GM21723 (cell line): ENCODE data around the gene TBK1.

Experiments
- ATAC-seq: cut with Tn5 transposase; IDR thresholded peaks from one replicate; pipeline ENCODE4 v1.9.1; 2021; ENCODE audit warnings: mild to moderate bottlenecking, moderate library complexity; ENCODE audit not compliant: unreplicated experiment

Gene TBK1

GRCh38 chr12:64451687-64452558, at the start of gene TBK1:
Gene TBK1, plus strand, starts transcription at chr12:64452120. Its CDS starts 3,751 bp downstream, at chr12:64455871.
- ATAC-seq = peak; percentile 87

- no peak for ATAC-seq
These were observed 49.7 kb upstream of the TBK1 start for GRCh38 chr12:64402181-64402580.

GRCh38 chr12:64403707-64404469, 48.0 kb upstream of the TBK1 start, which contains the start of gene XPOT:
Gene XPOT, plus strand, starts transcription at chr12:64404392. Its CDS starts 5,644 bp downstream, at chr12:64410036.
- peak; percentile 96 for ATAC-seq

GRCh38 chr12:64404470-64405256, 47.3 kb upstream of the TBK1 start:
- peak; percentile 41 for ATAC-seq

- ATAC-seq = no peak
These were observed 44.3 kb upstream of the TBK1 start for GRCh38 chr12:64407342-64408223.

GRCh38 chr12:64411427-64411826, 40.5 kb upstream of the TBK1 start:
- no peak for ATAC-seq

- ATAC-seq = no peak
These were observed 39.5 kb upstream of the TBK1 start for GRCh38 chr12:64412459-64412858.

GRCh38 chr12:64413884-64414283, 38.0 kb upstream of the TBK1 start:
- no peak for ATAC-seq

GRCh38 chr12:64418209-64418608, 33.7 kb upstream of the TBK1 start:
- ATAC-seq = no peak

- ATAC-seq = no peak
These were observed 32.2 kb upstream of the TBK1 start for GRCh38 chr12:64419696-64420095.

- no peak for ATAC-seq
These were observed 23.9 kb upstream of the TBK1 start for GRCh38 chr12:64427988-64428387.

GRCh38 chr12:64428956-64429355, 23.0 kb upstream of the TBK1 start:
- no peak for ATAC-seq

- ATAC-seq = no peak
These were observed 21.0 kb upstream of the TBK1 start for GRCh38 chr12:64430886-64431285.

GRCh38 chr12:64431791-64432190, 20.1 kb upstream of the TBK1 start:
- ATAC-seq = no peak

- no peak for ATAC-seq
These were observed 18.0 kb upstream of the TBK1 start for GRCh38 chr12:64433915-64434314.

- ATAC-seq = no peak
These were observed 11.8 kb upstream of the TBK1 start for GRCh38 chr12:64440100-64440499.

GRCh38 chr12:64445490-64445889, 6.4 kb upstream of the TBK1 start:
- no peak for ATAC-seq

GRCh38 chr12:64446295-64446694, 5.6 kb upstream of the TBK1 start:
- no peak for ATAC-seq

GRCh38 chr12:64450057-64450640, 1.8 kb upstream of the TBK1 start:
- no peak for ATAC-seq
